Epithelial cell of esophagus (primary cell): ENCODE results near the gene ABCA12.

Experiments
- DNase-seq: peaks from one replicate; pipeline ENCODE4 v3.0.0; 2010; ENCODE audit warnings: low read depth
- H3K4me3 ChIP-seq: 2 replicates; pipeline ENCODE4 v1.5.1; 2011; ENCODE audit warnings: mild to moderate bottlenecking, low read length, control low read depth
- TF ChIP-seq, protein P1 (sequence below): IDR thresholded peaks from 2 replicates; pipeline ENCODE4 v1.5.1; 2011; ENCODE audit warnings: low read depth, mild to moderate bottlenecking, low read length, control low read depth, inconsistent platforms; ENCODE audit not compliant: insufficient read depth; ENCODE audit errors: missing control alignments

The ABCA12 gene

GRCh38 chr2:215161301-215161829, 22.9 kb upstream of the ABCA12 start:
- TF ChIP-seq, protein P1, sequence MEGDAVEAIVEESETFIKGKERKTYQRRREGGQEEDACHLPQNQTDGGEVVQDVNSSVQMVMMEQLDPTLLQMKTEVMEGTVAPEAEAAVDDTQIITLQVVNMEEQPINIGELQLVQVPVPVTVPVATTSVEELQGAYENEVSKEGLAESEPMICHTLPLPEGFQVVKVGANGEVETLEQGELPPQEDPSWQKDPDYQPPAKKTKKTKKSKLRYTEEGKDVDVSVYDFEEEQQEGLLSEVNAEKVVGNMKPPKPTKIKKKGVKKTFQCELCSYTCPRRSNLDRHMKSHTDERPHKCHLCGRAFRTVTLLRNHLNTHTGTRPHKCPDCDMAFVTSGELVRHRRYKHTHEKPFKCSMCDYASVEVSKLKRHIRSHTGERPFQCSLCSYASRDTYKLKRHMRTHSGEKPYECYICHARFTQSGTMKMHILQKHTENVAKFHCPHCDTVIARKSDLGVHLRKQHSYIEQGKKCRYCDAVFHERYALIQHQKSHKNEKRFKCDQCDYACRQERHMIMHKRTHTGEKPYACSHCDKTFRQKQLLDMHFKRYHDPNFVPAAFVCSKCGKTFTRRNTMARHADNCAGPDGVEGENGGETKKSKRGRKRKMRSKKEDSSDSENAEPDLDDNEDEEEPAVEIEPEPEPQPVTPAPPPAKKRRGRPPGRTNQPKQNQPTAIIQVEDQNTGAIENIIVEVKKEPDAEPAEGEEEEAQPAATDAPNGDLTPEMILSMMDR = no peak
- H3K4me3 ChIP-seq = no peak overlapping the region
- peak; percentile 40 for DNase-seq

GRCh38 chr2:215160081-215160480, 21.7 kb upstream of the ABCA12 start:
- TF ChIP-seq, protein P1 = no peak
- H3K4me3 ChIP-seq = no peak overlapping the region
- DNase-seq = no peak

DNA sequence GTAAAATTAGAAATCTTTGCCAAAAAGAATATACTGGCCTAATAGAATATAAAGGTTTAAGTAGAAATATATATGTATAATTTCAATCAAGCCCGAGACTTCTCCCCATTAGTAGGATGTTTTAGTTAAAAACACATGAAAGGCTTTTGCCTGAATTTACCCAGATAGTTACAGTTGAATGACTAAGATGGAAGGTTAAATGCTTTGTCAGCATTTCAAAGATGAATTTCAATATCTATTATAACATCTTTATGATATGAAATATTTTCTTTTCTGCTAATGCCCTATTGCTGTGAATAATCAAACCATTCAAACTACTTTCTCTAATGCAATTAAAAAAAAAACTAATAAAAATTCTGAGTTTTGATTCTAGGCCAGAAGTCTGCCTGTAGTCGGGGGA, 18.0 kb upstream of the ABCA12 start:
- no peak overlapping the region for H3K4me3 ChIP-seq
- TF ChIP-seq, protein P1 = no peak
- no peak for DNase-seq

GRCh38 chr2:215149894-215150293, 11.5 kb upstream of the ABCA12 start:
- TF ChIP-seq, protein P1 = no peak
- no peak for DNase-seq
- H3K4me3 ChIP-seq = no peak overlapping the region

DNA sequence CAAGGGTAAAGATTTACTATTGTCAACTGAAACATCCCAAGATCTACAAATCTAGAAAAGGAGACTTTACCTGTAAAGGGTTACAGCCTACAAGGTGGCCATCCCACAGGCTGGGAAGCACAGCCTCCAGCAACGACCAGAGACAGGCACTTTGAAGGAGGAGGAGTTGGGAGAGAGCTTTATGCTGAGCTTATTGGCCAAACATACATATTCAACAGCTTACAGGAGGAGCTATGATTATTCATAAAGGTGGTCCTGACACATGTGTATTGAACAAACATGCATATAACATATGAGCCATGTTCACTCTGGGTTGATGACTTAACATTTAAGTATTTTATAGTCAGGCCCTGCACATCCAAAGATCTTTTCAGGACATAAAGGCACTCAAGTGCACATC, 11.1 kb upstream of the ABCA12 start:
- TF ChIP-seq, protein P1 = no peak
- DNase-seq = no peak
- H3K4me3 ChIP-seq = no peak overlapping the region

GRCh38 chr2:215149060-215149459, 10.6 kb upstream of the ABCA12 start:
- peak; percentile 26 for DNase-seq
- no peak overlapping the region for H3K4me3 ChIP-seq
- TF ChIP-seq, protein P1 = no peak

- TF ChIP-seq, protein P1 = no peak
- DNase-seq = peak; percentile 60
- no peak overlapping the region for H3K4me3 ChIP-seq
Measured at GRCh38 chr2:215145611-215146010, 7.2 kb upstream of the ABCA12 start.
